Mucosa of descending colon (tissue), 3 donors: Measurements from ENCODE around the gene AFDN. TPM values are rescaled to one million over a fixed set of nuclear protein-coding genes. Genes with fewer than 3 reads are reported as not detected.

Source experiments
- ATAC-seq: fragments of 200-7000 bp; cut with Tn5 transposase; one replicate; pipeline ENCODE4 v1.9.1; 2020; ENCODE audit warnings: mild to moderate bottlenecking, moderate library complexity
- DNase-seq, 3 donors: peaks; one replicate each; pipeline ENCODE4 v3.0.0-alpha.2; 2020
- H3K36me3 ChIP-seq: fragments of 200-600 bp; one replicate; pipeline ENCODE4 v1.8.0; 2021; ENCODE audit warnings: low read depth, mild to moderate bottlenecking
- H3K4me1 ChIP-seq: fragments of 200-600 bp; one replicate; pipeline ENCODE4 v1.8.0; 2021; ENCODE audit warnings: low read depth, mild to moderate bottlenecking
- H3K4me3 ChIP-seq: fragments of 200-600 bp; one replicate; pipeline ENCODE4 v1.8.0; 2021; ENCODE audit warnings: mild to moderate bottlenecking
- H3K9me3 ChIP-seq: fragments of 200-600 bp; one replicate; pipeline ENCODE4 v1.8.0; 2021; ENCODE audit warnings: mild to moderate bottlenecking
- CTCF ChIP-seq: fragments of 200-600 bp; IDR thresholded peaks from one replicate; pipeline ENCODE4 v1.8.0; 2022; ENCODE audit warnings: antibody characterized with exemption, mild to moderate bottlenecking
- intact Hi-C, 2 donors: fragments of 100-400 bp; cut with DNase I in 1 of 2; cut with micrococcal nuclease in 1 of 2; formaldehyde crosslinking; loops; one replicate each; pipeline versions ENCODE4 v1.11.0 to v1.11.1; 2022; cut with DNase I, micrococcal nuclease
- total RNA-seq, 3 donors: library from RNA; stranded (reverse); fragmentation: NEBNext Ultra II Directional in 2 of 3; extraction: Animal tissue kit (Norgen Biotek cat#: 25700) in 2 of 3; gene quantifications; one replicate each; pipeline versions ENCODE4 v1.2.1 to v1.2.4, GENCODE V29; 2021 to 2023
- donor health status: DM: no; HTN: no; CAD: no; lungs with moderate emphysema.
- donor health status: DM: no; HTN: no; CAD: no.
- donor health status: DM: no; HTN: yes; CAD: no.

Gene AFDN
- total RNA-seq, 3 donors from 2014 or later: 168 to 231 (median 208) TPM

- Histone ChIP-seq H3K4me1 (no peaks in the 10 kb centered on the region), H3K4me3 (no peak overlapping the region), H3K9me3 (no peaks in the 10 kb centered on the region), H3K36me3 (no peaks in the 10 kb centered on the region)
- DNase-seq (no peak), ATAC-seq (no peak)
- no peak for TF ChIP-seq CTCF
- intact Hi-C loops: no loop called here
These were observed 155.3 kb downstream of the AFDN start for GRCh38 chr6:167981916-167982462.

GRCh38 chr6:167984144-167984719 lies 157.5 kb downstream of the AFDN start:
- H3K9me3 ChIP-seq: no peaks in the 10 kb centered on the region
- H3K36me3 ChIP-seq: no peaks in the 10 kb centered on the region
- no peak for TF ChIP-seq CTCF
- DNase-seq (no peak), ATAC-seq (no peak)
- no peak overlapping the region for H3K4me3 ChIP-seq
- no peaks in the 10 kb centered on the region for H3K4me1 ChIP-seq
- intact Hi-C loops: no loop called here

GRCh38 chr6:167984876-167985604 lies 158.3 kb downstream of the AFDN start:
- no peaks in the 10 kb centered on the region for H3K4me1 ChIP-seq
- ATAC-seq (no peak), DNase-seq (no peak)
- no peak for TF ChIP-seq CTCF
- intact Hi-C loops: no loop called here
- H3K9me3 ChIP-seq: no peaks in the 10 kb centered on the region
- no peaks in the 10 kb centered on the region for H3K36me3 ChIP-seq
- no peak overlapping the region for H3K4me3 ChIP-seq

- no peak overlapping the region for H3K4me3 ChIP-seq
- no peak for ATAC-seq
- TF ChIP-seq CTCF: no peak
These were observed 159.3 kb downstream of the AFDN start for GRCh38 chr6:167985911-167986595.

GRCh38 chr6:167987396-167988153 lies 160.9 kb downstream of the AFDN start:
- ATAC-seq: no peak
- no peak for TF ChIP-seq CTCF
- DNase-seq: no peak
- Histone ChIP-seq H3K9me3 (no peaks in the 10 kb centered on the region), H3K36me3 (no peaks in the 10 kb centered on the region), H3K4me1 (no peaks in the 10 kb centered on the region), H3K4me3 (no peak overlapping the region)
- intact Hi-C loops: no loop called here

More at GRCh38 chr6:167985911-167986595, 159.3 kb downstream of the AFDN start:
- Histone ChIP-seq H3K9me3 (no peaks in the 10 kb centered on the region), H3K36me3 (no peaks in the 10 kb centered on the region), H3K4me1 (no peaks in the 10 kb centered on the region)
- intact Hi-C loops: no loop called here
- DNase-seq: no peak
